DMS79 (cell line): ENCODE data around the gene CUEDC2.

ENCODE experiments used
- DNase-seq: peaks from one replicate; lab custom pipeline; 2025; lab: John Stamatoyannopoulos, UW

The CUEDC2 gene, protein sequence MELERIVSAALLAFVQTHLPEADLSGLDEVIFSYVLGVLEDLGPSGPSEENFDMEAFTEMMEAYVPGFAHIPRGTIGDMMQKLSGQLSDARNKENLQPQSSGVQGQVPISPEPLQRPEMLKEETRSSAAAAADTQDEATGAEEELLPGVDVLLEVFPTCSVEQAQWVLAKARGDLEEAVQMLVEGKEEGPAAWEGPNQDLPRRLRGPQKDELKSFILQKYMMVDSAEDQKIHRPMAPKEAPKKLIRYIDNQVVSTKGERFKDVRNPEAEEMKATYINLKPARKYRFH

DNA sequence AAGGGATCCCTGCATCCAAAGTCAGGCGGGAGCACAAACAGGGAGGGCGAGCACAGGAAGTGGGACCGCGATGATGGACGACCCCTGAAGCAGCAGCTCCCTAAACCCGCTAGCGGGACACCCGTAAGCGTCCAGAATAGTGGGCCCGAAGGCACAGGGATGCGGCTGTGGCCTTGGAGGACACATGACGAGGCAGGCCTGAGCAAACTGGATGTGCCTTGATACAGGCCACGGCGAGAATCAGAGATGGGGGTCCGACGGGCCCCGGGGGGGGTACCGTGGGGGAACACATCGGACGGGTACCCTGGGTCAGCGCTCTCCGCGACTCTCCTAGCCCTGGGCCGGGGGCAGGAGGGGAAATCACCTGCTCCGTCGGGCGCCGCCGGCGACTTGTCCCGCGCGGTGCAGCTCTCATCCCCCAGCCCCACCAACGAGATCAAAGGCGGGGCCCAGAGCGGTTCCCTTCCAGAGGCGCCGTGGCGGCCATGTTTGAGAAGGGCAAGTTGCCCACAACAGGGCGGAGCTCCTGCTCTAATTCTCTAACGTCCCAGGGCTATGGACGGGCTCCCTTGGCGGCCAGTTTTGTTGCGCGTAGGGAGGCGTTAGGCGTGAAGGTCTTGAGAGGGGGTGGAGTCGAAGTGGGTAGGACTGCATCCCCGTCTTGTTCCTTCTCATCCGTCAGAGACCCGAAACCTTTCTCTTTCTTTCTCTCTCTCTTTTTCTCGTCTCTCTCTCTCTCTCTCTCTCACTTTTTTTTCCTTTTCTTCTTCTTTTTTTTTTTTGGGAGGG lies at the start of gene CUEDC2:
Gene CUEDC2 (minus strand): TSS at position 413 of the 789 bp plus-strand sequence. CDS start 7,386 bp downstream, outside the sequence.
- DNase-seq, result peak; percentile 85

DNA sequence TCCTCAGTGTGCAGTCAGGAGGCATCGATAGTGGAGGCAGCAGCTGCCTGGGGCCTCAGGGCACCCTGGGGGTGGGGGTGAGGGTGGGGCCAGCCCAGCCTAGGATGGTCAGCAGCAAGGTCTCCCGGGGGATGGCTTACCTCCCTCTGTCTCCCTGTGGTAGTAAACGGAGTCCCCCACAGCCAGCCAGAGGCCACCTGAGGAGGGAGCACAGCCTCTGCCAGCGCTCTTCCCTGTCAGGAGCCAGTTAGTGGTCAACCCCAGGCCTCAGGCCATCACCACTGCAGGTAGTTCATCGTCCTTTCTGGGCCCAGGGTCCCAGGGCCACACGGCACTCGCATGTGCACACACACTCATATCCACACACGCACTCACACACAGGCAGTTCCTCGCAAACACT lies 48.0 kb upstream of the CUEDC2 start:
- DNase-seq, result no peak

DNA sequence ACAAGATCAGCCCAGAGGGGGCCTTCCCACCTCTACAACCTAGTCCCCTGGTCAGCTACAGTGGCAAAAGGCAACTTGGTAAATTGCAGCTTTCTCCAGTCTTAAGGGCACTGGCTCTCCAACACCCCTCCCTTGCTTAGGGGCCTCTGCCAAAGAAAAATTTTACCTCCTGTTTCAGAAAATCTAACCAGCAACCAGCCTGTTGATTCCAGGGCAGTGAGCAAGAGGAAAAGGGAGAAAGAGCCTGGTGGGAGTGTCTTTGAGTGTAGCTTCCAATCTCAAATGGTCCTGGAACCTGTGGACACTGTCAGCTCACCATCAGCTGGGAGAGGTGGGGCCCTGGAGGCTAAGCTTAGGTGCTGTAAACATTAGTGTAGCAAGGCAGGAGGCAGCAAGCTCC lies 47.3 kb upstream of the CUEDC2 start:
- DNase-seq, result no peak

DNA sequence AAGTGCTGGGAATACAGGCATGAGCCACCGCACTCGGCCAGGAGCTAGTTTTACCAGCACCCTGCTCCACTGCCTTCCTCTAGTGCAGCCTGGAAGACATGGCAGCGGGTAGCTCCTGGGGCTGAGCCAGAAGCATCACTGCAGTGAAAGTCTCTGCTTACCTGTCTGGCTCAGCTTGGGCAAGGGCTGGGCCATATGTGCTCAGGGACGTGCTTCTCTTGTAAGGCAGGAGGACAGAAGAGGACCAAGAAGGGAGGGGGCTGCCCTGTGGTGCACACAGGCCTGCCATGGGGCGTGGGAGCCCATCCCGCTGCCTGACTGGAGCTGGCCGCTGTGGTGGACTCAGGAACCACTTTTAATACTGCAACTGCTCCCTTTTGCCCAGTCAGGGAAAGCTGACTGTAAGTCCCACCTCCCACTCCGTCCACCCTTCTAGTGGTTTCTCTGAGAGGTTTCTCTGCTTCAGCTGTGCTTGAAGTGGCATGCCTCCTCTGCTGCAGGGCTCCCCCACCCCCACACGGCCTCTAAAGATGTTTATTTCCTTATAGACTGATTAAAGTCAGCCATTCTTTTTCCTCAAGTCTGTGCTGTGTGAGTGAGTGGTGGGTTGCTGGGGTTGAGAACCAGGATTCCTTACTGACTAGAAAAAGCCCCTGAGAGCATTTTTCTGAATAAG lies 44.2 kb upstream of the CUEDC2 start:
- DNase-seq, result peak; percentile 65

DNA sequence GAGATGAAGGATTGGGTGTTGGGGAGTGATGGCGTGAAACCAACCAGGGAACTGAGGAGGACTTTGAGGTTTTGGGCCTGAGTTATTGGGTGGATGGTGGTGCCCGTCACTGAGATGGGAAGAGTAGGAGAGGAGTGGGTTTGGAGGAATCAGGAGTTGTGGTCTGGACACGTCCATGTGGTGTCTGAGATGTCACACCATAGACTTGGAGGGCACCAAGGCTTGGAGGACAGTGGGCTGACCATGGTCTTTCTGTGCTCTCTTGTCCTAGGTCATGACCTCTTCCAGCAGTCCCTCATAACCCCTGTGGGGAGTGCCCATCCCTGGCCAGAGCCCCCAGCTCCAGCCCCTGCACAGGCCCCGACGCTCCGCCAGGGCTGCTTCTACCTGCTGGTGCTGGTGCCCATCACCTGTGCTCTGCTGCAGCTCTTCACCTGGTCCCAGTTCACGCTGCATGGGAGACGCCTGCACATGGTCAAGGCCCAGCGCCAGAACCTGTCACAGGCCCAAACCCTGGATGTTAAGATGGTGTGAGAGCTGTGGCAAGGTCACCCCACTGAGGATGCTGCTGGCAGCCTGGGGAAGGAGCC lies 43.2 kb upstream of the CUEDC2 start:
- DNase-seq, result no peak

DNA sequence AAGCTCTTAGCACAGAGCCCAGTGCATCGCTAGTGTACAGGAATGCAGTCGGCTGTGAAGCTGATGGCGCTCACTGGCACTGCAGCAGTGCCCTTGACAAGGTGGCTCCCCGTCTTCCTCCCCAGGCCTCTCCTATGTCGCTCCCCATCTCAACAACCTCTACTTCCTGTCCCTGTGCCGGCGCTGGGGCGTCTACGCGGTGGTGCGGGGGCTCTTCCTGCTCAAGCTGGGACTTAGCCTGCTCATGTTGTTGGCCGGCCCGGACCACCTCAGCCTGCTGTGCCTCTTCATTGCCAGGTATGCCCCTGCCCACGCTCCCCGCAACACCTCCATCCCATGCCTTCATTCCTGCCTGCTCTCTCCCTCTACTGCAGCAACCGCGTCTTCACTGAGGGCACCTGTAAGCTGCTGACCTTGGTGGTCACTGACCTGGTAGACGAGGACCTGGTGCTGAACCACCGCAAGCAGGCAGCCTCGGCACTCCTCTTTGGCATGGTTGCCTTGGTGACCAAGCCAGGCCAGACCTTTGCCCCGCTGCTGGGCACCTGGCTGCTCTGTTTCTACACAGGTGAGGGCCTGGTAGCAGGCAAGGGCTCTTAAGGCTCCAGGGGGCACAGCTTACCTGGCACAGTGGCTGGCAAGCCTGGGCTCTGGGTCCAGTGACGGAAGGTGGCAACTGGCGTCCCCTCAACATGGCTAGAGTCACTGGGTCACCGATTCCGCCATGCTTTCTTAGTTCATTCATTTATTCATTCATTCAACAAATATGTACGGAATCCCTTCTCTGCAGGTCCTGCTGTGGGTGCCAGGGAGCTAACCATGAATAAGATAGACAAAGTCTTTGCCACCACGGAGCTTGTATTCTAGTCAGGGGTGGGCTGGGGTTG lies 41.3 kb upstream of the CUEDC2 start:
- no peak for DNase-seq

DNA sequence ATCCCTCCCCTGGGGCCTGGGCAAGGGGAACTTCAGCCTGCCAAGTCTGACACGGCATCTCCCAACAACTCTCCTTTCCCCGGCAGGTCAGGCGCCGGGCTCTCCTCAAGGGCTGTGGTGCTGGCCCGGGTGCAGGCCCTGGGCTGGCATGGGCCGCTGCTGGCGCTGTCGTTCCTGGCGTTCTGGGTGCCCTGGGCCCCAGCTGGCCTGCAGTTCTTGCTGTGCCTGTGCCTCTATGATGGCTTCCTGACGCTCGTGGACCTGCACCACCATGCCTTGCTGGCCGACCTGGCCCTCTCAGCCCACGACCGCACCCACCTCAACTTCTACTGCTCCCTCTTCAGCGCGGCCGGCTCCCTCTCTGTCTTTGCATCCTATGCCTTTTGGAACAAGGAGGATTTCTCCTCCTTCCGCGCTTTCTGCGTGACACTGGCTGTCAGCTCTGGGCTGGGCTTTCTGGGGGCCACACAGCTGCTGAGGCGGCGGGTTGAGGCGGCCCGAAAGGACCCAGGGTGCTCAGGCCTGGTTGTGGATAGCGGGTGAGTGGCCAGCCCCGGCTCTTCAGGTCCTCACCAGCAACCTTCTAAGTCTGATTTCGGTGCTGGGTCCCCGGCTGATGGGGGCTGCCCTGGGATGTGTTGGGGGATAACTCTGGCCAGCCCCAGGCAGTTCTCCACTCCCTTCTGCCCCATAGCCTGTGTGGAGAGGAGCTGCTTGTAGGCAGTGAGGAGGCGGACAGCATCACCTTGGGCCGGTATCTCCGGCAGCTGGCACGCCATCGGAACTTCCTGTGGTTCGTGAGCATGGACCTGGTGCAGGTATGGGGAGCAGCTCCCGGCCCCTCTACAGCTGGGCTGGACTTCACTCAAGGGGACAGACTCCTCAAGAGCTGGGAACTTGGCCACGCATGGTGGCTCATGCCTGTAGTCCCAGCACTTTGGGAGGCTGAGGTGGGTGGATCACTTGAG lies 38.5 kb upstream of the CUEDC2 start:
- no peak for DNase-seq

DNA sequence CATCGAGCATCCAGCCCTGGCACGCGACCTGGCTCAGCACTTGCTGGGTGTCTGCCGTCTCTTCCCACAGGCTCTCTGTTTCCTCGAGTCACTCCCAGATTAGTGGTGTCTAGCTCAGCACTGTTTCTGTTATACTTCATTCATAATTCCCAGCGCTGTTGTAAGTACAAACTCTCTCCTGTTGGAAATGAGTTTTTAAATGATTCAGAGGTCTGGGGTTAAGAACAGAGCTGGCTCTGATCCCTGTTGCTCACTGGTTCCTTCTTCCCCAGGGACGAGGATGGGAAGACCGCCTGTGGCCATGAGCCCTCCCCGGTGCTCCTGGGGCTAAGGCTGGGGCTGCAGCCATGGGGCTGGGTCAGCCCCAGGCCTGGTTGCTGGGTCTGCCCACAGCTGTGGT lies 36.3 kb upstream of the CUEDC2 start:
- DNase-seq, result no peak

DNA sequence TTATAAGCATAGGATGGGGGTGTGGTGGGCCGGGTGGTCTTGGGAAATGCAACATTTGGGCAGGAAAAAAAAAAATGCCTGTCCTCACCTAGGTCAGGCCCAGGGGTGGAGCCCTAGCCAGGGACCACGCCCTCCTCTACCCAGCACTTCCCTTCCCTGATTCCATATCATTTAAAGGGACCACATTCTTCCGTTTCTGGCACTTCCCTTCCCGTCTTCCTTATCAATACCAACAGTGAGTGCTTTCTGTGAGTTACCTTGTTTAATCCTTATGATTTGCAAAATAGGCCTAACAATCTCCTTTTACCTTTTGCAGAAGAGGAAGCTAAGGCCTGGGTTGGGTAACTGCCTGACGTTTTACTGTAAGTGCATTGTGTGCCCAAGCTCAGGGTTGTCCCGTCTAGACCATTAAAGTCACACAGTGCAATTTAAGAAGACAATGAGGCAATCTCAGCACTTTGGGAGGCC lies 35.6 kb upstream of the CUEDC2 start:
- no peak for DNase-seq

DNA sequence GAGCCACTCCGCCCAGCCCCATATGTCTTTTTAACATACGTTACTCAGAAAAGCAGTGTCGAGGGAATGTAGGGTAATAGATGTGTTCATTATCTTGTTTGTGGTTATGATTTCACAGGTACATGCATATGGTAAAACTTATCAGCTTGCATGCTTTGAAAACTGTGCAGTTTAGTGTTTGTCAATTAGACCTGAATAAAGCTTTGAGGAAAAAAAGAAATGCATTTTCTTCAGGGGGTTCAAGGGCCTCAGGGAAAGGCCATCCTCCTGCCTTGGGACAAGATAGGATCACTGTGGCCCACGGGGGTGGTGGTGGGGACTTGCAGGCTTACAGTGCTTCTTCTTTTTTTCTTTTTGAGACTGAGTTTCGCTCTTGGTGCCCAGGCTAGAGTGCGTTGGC lies 34.9 kb upstream of the CUEDC2 start:
- DNase-seq, result no peak

DNA sequence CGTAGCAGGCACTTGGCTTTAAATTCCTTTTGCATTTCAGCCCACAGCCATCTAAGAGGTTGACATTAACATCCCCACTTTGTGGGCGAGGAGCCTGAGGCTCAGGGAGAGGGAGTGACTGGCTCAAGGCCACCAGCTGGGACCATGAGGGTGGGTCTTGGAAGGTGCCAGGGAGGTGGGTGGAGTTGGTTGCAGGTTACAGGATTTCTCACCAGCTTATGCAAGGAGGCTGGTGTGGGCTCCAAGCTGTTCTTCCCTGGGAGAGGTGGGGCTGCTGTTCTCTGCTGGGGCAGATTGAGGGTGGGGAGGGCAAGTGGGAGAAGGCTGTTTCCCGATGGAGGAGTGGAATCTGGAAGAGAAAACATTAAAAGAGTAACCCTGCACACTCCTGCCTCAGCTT lies 33.1 kb upstream of the CUEDC2 start:
- DNase-seq, result no peak

DNA sequence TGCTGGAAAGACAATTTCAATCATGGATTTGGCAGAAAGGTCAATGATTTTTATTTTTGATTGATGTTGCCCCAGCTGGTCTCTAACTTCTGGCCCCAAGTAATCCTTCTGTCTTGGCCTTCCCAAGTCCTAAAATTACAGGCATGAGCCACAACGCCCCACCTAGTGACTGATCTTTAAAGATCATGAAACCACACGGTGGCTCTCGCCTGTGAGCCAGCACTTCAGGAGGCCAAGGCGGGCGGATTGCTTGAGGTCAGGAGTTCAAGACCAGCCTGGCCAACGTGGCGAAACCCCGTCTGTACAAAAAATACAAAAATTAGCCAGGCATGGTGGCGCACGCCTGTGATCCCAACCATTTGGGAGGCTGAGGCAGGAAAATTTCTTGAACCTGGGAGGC lies 31.6 kb upstream of the CUEDC2 start:
- DNase-seq, result no peak

DNA sequence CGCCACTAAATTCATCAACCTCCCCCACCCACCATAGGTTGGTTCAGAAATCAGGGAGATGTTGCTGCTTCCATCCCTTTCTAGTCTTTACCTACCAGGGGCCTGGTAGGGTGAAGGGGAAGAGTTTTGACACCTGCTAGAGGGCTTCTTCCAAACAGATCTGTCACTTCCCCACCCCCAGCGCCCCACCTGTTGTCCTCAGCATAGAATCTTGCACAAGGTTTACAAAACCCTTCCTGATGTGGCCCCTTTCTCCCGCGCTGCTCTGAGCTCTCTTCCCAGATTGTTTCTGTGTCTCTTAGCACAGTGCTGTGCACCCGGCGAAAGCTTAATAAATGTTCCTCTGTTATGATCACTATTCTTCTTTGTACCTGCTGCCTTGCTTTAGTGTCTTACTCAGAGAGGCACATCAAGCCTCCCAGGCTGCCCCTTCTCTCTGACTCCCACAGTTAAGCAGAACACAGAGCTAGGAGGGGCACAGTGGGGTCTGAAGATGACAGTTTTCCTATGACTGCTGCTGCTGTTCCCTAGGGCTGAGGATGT lies 30.2 kb upstream of the CUEDC2 start:
- DNase-seq, result no peak

DNA sequence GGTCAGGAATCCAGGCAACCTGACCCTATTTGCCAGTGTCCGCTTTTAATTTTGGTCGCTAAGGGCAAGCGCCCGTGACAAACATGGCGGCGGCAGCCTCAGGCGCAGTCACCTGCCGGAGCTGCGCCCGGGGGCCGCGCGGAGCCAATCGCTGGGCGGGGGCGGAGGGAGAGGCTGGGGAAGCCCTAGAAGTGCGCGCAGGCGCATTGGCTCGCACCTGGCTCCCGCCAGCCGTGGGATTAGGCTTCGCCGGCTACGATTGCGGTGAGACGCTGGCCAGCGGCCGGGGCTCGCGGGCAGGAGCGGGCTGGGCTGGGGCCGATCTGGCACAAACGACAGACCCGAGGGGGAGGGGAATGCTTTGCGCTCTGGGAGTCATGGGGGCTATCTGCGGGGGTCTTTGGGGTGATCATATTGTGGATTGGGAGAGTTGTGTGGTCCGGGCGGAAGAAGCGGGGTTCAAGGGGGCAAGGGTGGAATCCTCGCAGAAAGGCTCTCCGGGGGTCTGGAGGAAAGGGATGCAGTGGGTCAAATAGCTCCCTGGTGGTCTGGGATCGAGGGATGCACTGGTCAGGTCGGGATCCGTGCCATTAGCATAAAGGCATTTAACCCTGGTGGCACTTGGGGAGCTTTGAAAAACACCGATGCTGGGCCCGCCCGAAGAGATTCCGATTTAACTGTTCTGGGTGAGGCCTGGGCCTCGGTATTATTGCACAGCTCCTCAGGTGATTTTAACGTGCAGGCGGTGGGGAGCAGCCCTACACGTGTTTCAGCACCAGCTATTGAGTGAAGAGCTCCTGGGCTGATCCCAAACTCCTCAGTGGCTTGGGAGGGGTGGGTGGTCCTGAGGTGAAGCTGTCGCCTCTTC lies 29.0 kb upstream of the CUEDC2 start:
- peak; percentile 53 for DNase-seq

DNA sequence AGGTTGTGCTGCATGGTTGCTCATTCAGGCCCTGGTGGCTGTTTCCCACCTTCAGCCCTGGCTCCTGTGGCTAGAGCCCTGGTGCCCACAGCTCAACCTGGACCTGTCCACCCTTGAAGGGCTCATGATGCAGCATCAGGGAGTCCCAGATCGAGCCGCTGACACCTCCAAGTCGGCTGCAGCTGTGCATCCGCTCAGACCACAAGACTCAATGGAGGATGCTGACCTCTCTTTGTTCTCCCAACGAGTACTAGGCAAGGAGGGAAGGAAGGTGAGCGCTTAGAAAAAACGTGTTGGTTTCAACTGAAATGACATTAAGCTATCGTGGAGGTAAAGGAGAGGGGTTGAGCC lies 28.4 kb upstream of the CUEDC2 start:
- peak; percentile 53 for DNase-seq

DNA sequence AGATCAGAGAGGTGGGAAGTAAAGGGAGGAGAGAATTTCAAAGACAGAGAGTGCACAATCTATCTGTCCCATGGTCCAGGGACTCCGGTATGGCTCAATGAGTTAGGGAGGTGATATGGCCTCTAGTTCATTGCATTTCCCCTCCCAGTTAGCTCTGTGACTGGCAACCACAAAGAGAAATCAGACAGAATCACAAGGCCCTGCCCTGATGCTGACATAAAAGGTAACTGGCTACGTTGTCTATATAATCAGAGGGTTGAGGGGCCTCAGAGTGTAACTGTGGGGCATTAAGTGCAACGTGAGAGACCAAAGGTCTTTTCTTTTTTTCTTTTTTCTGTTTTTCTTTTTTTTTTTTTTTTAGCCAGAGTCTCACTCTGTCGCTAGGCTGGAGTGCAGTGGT lies 26.3 kb upstream of the CUEDC2 start:
- no peak for DNase-seq

DNA sequence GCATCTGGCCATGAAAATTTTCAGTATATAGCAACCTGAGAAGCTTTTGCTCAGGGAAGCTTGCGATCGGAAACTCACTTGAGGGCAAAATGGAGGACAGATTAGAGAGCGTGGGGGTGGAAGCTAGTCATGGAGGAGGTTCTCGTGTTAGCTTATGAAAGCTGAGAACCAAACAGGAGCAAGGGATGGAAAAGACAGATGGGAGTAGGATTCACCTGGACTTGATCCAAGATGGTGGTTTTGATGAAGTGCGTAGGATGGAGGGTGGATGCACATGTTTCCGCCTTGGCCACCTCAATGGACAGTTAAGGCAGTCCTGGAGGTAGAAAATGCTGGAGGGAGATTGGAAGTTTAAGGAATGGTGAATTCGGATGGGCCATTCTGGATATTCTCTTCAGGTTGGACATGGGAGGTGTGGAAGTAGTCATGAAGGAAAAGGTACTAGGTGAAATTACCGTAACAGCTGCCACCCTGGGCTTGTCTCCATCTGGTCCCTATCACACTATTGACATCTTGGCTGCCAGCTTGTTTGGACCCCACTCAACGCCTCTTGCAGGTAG lies 25.3 kb upstream of the CUEDC2 start:
- DNase-seq, result no peak

DNA sequence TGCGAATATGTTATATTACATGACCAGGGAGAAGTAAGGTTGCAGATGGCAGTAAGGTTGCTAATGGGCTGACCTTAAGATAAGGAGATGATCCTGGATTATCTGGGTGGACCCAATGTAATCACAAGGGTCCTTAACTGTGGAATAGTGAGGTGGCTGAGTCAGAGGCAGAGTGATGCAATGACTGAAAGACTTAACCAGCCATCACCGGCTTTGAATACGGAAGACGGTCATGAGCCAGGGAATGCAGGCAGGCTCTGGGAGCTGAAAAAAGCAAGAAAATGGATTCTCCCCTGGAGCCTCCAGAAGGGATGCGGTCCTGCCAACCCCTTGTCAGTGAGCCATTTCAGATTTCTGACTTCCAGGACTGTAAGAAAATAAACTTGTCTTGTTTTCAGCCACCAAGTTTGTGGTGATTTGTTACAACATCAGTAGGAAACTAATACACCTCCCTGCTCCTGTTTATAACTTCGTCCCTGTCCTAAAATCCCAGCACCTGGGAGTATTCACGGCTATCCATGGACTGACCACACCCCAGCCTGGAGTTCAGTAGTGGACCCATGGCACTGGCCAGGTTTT lies 23.6 kb upstream of the CUEDC2 start:
- DNase-seq, result no peak
